Endothelial cell of umbilical vein (primary cell): ENCODE measurements around the gene ZNF423. TPM values are rescaled to one million over a fixed set of nuclear protein-coding genes. Genes with fewer than 3 reads are reported as not detected.

Experiments
- BruUV-seq: library from RNA; stranded (reverse); fragments of 400-500 nt; replicated peaks from 2 replicates; lab custom pipeline; 2021; lab: Mats Ljungman, UMichigan
- CTCF ChIA-PET: fragments of 300-600, 350-600 bp; sonication (Branson Sonifier 250); formaldehyde crosslinking; loops from one replicate; lab custom pipeline; 2021; ENCODE audit warnings: antibody characterized with exemption, inconsistent platforms; lab: Charles Lee
- POLR2A ChIA-PET: fragments of 300-600, 350-600 bp; sonication (Branson Sonifier 250); formaldehyde crosslinking; loops from one replicate; lab custom pipeline; 2021; ENCODE audit warnings: antibody characterized with exemption, inconsistent platforms; lab: Charles Lee
- DNase-seq: peaks from one replicate; pipeline ENCODE4 v3.0.0-alpha.2; 2011; ENCODE audit warnings: low read depth, low spot score
- FAIRE-seq: peaks from 2 replicates; lab custom pipeline; 2011; peaks lifted over from hg19 to GRCh38; lab: Jason Lieb, UNC
- H2AFZ ChIP-seq: 2 replicates; pipeline ENCODE4 v1.6.0; 2012; ENCODE audit warnings: low read depth, low read length, control low read depth, inconsistent platforms
- H3K27ac ChIP-seq: 2 replicates; pipeline ENCODE4 v1.5.1; 2011; ENCODE audit warnings: low read depth, mild to moderate bottlenecking, control low read depth, low read length, moderate library complexity; ENCODE audit not compliant: insufficient read depth
- H3K27me3 ChIP-seq, 2 experiments: 2 replicates each; pipeline versions ENCODE4 v1.6.0 to v1.6.1; 2011; ENCODE audit warnings: low read length in 2 of 2, mixed read lengths in 1 of 2; ENCODE audit not compliant: control insufficient read depth in 2 of 2, insufficient read depth in 2 of 2
- H3K36me3 ChIP-seq, 2 experiments: 2 replicates in 1 of 2; 3 replicates in 1 of 2; pipeline ENCODE4 v1.5.1; 2011; ENCODE audit warnings: low read length in 2 of 2, mild to moderate bottlenecking in 1 of 2, moderate library complexity in 1 of 2; ENCODE audit not compliant: control insufficient read depth in 2 of 2, insufficient read depth in 2 of 2; ENCODE audit errors: extremely low read depth in 1 of 2
- H3K4me1 ChIP-seq: 3 replicates; pipeline ENCODE4 v1.5.1; 2011; ENCODE audit warnings: mild to moderate bottlenecking, low read length; ENCODE audit not compliant: control insufficient read depth, insufficient read depth; ENCODE audit errors: extremely low read depth
- H3K4me2 ChIP-seq: 2 replicates; pipeline ENCODE4 v1.6.1; 2011; ENCODE audit warnings: low read length, control low read depth, mixed read lengths; ENCODE audit not compliant: insufficient read depth
- H3K4me3 ChIP-seq, 3 experiments: fragments of 200-600 bp in 1 of 3; sonication (generic), shearing (Covaris generic) in 1 of 3; replicated peaks in 1 of 3; 2 replicates each; pipeline ENCODE4 v1.5.1; 2011 to 2016; ENCODE audit warnings: control low read depth in 3 of 3, low read length in 3 of 3, mild to moderate bottlenecking in 2 of 3, inconsistent platforms in 1 of 3, low read depth in 1 of 3, moderate library complexity in 1 of 3; ENCODE audit not compliant: insufficient read depth in 1 of 3
- H3K79me2 ChIP-seq: 2 replicates; pipeline ENCODE4 v1.6.0; 2012; ENCODE audit warnings: low read length, inconsistent platforms; ENCODE audit not compliant: control insufficient read depth, insufficient read depth
- H3K9ac ChIP-seq: replicated peaks from 2 replicates; pipeline ENCODE3; 2011; ENCODE audit warnings: low read length, control low read depth; ENCODE audit not compliant: insufficient read depth; ENCODE audit errors: extremely low read depth
- H3K9me1 ChIP-seq: replicated peaks from 3 replicates; pipeline ENCODE4 v1.6.0; 2011; ENCODE audit warnings: mild to moderate bottlenecking, low read length; ENCODE audit not compliant: control insufficient read depth, insufficient read depth; ENCODE audit errors: extremely low read depth
- H3K9me3 ChIP-seq: replicated peaks from 2 replicates; pipeline ENCODE4 v1.5.1; 2012; ENCODE audit warnings: low read length, inconsistent platforms; ENCODE audit not compliant: control insufficient read depth, insufficient read depth
- H4K20me1 ChIP-seq: replicated peaks from 2 replicates; pipeline ENCODE3; 2011; ENCODE audit warnings: mild to moderate bottlenecking, low read length; ENCODE audit not compliant: control insufficient read depth, insufficient read depth; ENCODE audit errors: extremely low read depth
- CTCF ChIP-seq, 2 donors: IDR thresholded peaks; 1 replicate in 1 of 2; 2 replicates in 1 of 2; pipeline ENCODE4 v1.5.1; 2011; ENCODE audit warnings: low read length in 2 of 2, mild to moderate bottlenecking in 2 of 2, moderate library complexity in 2 of 2, control low read depth in 1 of 2, inconsistent platforms in 1 of 2, low read depth in 1 of 2; ENCODE audit not compliant: insufficient read depth in 1 of 2; ENCODE audit errors: extremely low read depth in 1 of 2
- EZH2 ChIP-seq: IDR thresholded peaks from 2 replicates; pipeline ENCODE4 v1.6.1; 2012; ENCODE audit warnings: borderline replicate concordance, low read depth, mild to moderate bottlenecking, moderate library complexity, low read length, inconsistent platforms; ENCODE audit not compliant: severe bottlenecking
- FOS ChIP-seq: IDR thresholded peaks from 2 replicates; pipeline ENCODE4 v1.6.1; 2011; ENCODE audit warnings: mild to moderate bottlenecking, low read length, moderate library complexity, borderline replicate concordance; ENCODE audit not compliant: insufficient read depth
- GATA2 ChIP-seq: IDR thresholded peaks from 2 replicates; pipeline ENCODE4 v1.7.0; 2011; ENCODE audit warnings: low read depth, mild to moderate bottlenecking, moderate library complexity, mixed read lengths, low read length; ENCODE audit not compliant: insufficient read length, insufficient read depth
- JUN ChIP-seq: IDR thresholded peaks from 2 replicates; pipeline ENCODE4 v1.6.1; 2011; ENCODE audit warnings: borderline replicate concordance, low read depth; ENCODE audit not compliant: insufficient read length, insufficient read depth
- MAX ChIP-seq: IDR thresholded peaks from 2 replicates; pipeline ENCODE4 v1.6.1; 2011; ENCODE audit not compliant: insufficient read depth, insufficient read length
- MYC ChIP-seq: IDR thresholded peaks from one replicate; pipeline ENCODE4 v1.6.1; 2011; ENCODE audit warnings: mild to moderate bottlenecking, low read depth, low read length
- POLR2A ChIP-seq: IDR thresholded peaks from 2 replicates; pipeline ENCODE4 v1.6.1; 2012; ENCODE audit warnings: low read depth, mild to moderate bottlenecking, control low read depth, low read length
- POLR2AphosphoS5 ChIP-seq: IDR thresholded peaks from 2 replicates; pipeline ENCODE4 v1.6.1; 2012; ENCODE audit warnings: low read depth, mild to moderate bottlenecking, control low read depth, low read length, moderate library complexity; ENCODE audit not compliant: insufficient read depth
- dilution Hi-C: fragments of 300-500 bp; cut with MboI; formaldehyde crosslinking; loops from one replicate; pipeline ENCODE4 v1.15.0; 2019; ENCODE audit warnings: low sequenced_read_pairs; ENCODE audit not compliant: extremely low pct_ligation_motif_present
- intact Hi-C: fragments of 100-400 bp; cut with micrococcal nuclease; formaldehyde crosslinking; loops from one replicate; pipeline ENCODE4 v1.10.0; 2022
- polyA plus RNA-seq, 4 experiments: library from polyadenylated mRNA; depleted of rRNA in 3 of 4; stranded (reverse) in 3 of 4; unstranded in 1 of 4; fragments of >200 nt; gene quantifications; 2 replicates each; pipeline versions ENCODE4 v1.2.1 to v1.2.3, GENCODE V29; 2011 to 2012; ENCODE audit warnings: missing spikeins in 1 of 4
- total RNA-seq: library from RNA; stranded (reverse); gene quantifications from 2 replicates; pipeline ENCODE4 v1.2.3, GENCODE V29; 2021

Gene ZNF423
- total and polyA plus RNA-seq, 2 donors (not counting 3 experiments of a cell fraction or from before 2014, with no cell fraction given) = 2.2 to 8.1 TPM

GRCh38 chr16:49482690-49483089 lies 373.2 kb downstream of the ZNF423 start:
- Histone ChIP-seq H3K27me3 (peaks cover 0 to 4% of the 10 kb centered on the region in 2 experiments), H3K4me1 (no peaks in the 10 kb centered on the region), H3K79me2 (no peaks in the 10 kb centered on the region), H3K4me3 (no peak overlapping the region), H3K27ac (no peak overlapping the region), H2AFZ (no peak overlapping the region), H3K4me2 (no peak overlapping the region), H3K36me3 (no peaks in the 10 kb centered on the region), H3K9me1 (no peaks in the 10 kb centered on the region), H3K9ac (no peak overlapping the region), H4K20me1 (no peaks in the 10 kb centered on the region), H3K9me3 (no peaks in the 10 kb centered on the region)
- ChIA-PET CTCF (interaction anchor here (1.0 kb wide), 3 partner anchors 9 to 110 kb away, joined by 3 read pairs; no protein-coding TSS in a partner anchor), POLR2A (no interaction called here)
- intact Hi-C loops = no loop called here
- dilution Hi-C loops = no loop called here
- FAIRE-seq (no peak), DNase-seq (no peak)
- no TSS peak for BruUV-seq
- TF ChIP-seq GATA2 (no peak), JUN (no peak), EZH2 (no peak), POLR2A (no peak), FOS (no peak), MYC (no peak), POLR2AphosphoS5 (no peak), MAX (no peak), CTCF (IDR thresholded peaks at IDR 0.05; ENCODE audit: extremely low read depth in 1 of 2, insufficient read depth in 1 of 2, low read depth in 1 of 2, low read length in 2 of 2) (no peak)
